Ascending aorta (tissue), 2 donors: ENCODE measurements around the gene FYN. TPM values are rescaled to one million over a fixed set of nuclear protein-coding genes. Genes with fewer than 3 reads are reported as not detected.
A peak's percentile ranks its signal among the peaks of the same experiment; 100 is the strongest.

Source experiments
- DNase-seq, 2 donors: peaks; one replicate each; pipeline ENCODE4 v3.0.0-alpha.2; 2019; ENCODE audit warnings: low spot score in 2 of 2
- H3K27ac ChIP-seq, 2 donors: fragments of 200-600 bp; sonication (generic); one replicate each; pipeline ENCODE4 v1.5.1; 2016 to 2017; ENCODE audit warnings: mild to moderate bottlenecking in 1 of 2
- H3K27me3 ChIP-seq: fragments of 200-600 bp; sonication (generic); one replicate; pipeline ENCODE4 v1.5.1; 2017
- H3K36me3 ChIP-seq, 2 donors: fragments of 200-600 bp; sonication (generic); one replicate each; pipeline ENCODE4 v1.5.1; 2016
- H3K4me1 ChIP-seq, 2 donors: fragments of 200-600 bp; sonication (generic); one replicate each; pipeline ENCODE4 v1.5.1; 2016 to 2017; ENCODE audit warnings: mild to moderate bottlenecking in 1 of 2
- H3K4me3 ChIP-seq, 2 donors: fragments of 200-600 bp; sonication (generic); one replicate each; pipeline ENCODE4 v1.5.1; 2016 to 2017; ENCODE audit warnings: mild to moderate bottlenecking in 1 of 2
- H3K9me3 ChIP-seq, 2 donors: fragments of 200-600 bp; sonication (generic); one replicate each; pipeline ENCODE4 v1.5.1; 2016
- intact Hi-C: fragments of 100-400 bp; cut with DNase I; formaldehyde crosslinking; loops from one replicate; pipeline ENCODE4 v1.15.1; 2023
- total RNA-seq: library from RNA; depleted of rRNA; stranded (reverse); fragments of >200 nt; gene quantifications from one replicate; pipeline ENCODE4 v1.1.0, GENCODE V29; 2016
- TF ChIP-seq, protein P1 (sequence below), 3 experiments: fragments of 200-600 bp in 2 of 3; fragments of 450-650 bp in 1 of 3; sonication (generic) in 2 of 3; IDR thresholded peaks; one replicate each; pipeline ENCODE4 v1.5.1; 2016 to 2019; ENCODE audit warnings: antibody characterized with exemption in 3 of 3, mild to moderate bottlenecking in 1 of 3, moderate library complexity in 1 of 3

The FYN gene
- total RNA-seq, 1 donor from 2014 or later, result 141 TPM

DNA sequence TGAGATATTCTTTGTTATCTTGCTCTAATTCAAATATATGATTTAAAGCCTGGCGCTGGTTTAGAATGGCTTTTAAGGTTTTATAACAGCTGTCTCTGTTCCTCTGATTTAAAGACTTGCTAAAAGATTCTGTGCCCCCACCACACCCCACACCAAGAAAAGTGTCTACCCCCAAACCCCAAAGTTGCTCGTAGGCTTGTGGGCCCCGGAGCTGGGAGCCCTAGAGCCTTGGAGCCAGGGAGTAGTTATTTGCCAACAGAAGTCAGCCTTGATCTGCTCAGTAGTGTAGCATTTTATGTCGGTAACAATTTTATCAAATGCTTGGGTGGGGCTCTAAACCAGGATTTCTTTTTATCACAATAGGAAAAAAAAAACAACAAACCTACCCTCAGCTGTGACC lies 162.3 kb downstream of the FYN start:
- H3K4me3 ChIP-seq, result no peak overlapping the region
- H3K4me1 ChIP-seq, result peaks cover 0 to 6% of the 10 kb centered on the region in 2 donors
- H3K36me3 ChIP-seq, result no peaks in the 10 kb centered on the region
- TF ChIP-seq, protein P1, sequence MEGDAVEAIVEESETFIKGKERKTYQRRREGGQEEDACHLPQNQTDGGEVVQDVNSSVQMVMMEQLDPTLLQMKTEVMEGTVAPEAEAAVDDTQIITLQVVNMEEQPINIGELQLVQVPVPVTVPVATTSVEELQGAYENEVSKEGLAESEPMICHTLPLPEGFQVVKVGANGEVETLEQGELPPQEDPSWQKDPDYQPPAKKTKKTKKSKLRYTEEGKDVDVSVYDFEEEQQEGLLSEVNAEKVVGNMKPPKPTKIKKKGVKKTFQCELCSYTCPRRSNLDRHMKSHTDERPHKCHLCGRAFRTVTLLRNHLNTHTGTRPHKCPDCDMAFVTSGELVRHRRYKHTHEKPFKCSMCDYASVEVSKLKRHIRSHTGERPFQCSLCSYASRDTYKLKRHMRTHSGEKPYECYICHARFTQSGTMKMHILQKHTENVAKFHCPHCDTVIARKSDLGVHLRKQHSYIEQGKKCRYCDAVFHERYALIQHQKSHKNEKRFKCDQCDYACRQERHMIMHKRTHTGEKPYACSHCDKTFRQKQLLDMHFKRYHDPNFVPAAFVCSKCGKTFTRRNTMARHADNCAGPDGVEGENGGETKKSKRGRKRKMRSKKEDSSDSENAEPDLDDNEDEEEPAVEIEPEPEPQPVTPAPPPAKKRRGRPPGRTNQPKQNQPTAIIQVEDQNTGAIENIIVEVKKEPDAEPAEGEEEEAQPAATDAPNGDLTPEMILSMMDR (IDR thresholded peaks at IDR 0.05), result no peak
- no peaks in the 10 kb centered on the region for H3K27me3 ChIP-seq
- H3K27ac ChIP-seq, result peak overlapping the region in 1 of 2 donors; percentile 41
- intact Hi-C loops, result loop anchor here (1.0 to 10.0 kb wide), 4 partner anchors 162 to 454 kb away; partner anchors contain the start of gene FYN
- peak in 1 of 2 donors; percentile 30 for DNase-seq
- H3K9me3 ChIP-seq, result no peaks in the 10 kb centered on the region

DNA sequence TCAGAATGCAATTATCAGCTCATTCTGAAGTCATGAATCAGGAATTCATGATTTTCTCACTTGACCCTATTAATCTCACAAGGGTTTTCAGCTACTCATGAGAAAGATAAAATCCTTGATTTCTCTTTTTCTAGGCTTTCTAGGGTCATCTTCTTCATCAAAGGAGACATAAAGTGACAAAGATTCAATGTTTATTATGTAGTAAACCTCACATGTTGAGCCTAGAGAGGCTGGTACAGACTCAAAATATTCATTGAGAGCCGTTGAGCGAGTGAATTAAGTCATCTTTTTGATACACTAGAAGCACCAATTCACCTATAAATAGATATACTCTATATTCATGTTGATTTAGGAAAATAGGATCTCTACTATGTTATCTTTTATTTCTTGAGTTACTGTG lies 162.8 kb downstream of the FYN start:
- TF ChIP-seq, protein P1 (IDR thresholded peaks at IDR 0.05), result no peak
- H3K27me3 ChIP-seq, result no peaks in the 10 kb centered on the region
- peak overlapping the region in 1 of 2 donors; percentile 46 for H3K4me3 ChIP-seq
- H3K4me1 ChIP-seq, result peaks cover 0 to 6% of the 10 kb centered on the region in 2 donors
- peak overlapping the region in 1 of 2 donors; percentile 41 for H3K27ac ChIP-seq
- no peak for DNase-seq
- intact Hi-C loops, result loop anchor here (1.0 to 10.0 kb wide), 4 partner anchors 163 to 454 kb away; partner anchors contain the start of gene FYN
- H3K9me3 ChIP-seq, result no peaks in the 10 kb centered on the region
- no peaks in the 10 kb centered on the region for H3K36me3 ChIP-seq

DNA sequence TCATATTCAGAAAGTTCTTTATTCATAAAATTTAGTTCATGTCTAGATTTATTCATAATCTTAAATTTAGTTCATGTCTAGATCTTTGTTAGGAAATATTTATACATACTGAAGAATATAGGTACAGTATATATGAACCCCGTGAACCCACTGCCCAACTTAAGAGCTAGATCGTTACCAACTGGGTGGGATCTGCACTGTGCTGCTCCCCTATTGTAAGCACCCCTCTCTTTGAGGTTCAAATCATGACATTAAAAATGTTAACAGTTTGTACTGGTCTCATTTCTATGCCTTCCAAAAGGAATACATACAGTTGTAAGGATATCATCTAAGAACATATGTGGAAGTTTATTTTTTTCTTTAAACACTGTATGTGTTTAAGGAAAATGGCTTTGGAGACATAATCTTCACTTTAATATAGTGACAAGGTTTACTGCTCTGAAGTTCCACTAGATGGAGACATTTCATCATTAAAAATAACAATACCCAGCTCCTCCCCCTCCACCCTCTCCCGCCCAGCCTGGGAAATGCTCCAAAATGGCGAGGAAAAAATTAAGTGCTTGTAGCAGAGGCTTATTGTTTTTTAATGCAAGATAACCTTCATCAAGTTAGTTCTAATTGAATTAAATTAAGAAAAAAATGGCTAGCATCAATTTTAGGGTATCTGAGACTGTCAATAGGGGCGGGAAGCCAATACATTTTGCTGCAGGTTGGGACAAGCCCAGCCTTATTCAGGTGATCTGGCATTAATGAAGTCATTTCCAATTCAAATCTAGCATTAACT lies 163.4 kb downstream of the FYN start:
- no peaks in the 10 kb centered on the region for H3K27me3 ChIP-seq
- intact Hi-C loops, result loop anchor here (1.0 to 10.0 kb wide), 4 partner anchors 163 to 455 kb away; partner anchors contain the start of gene FYN
- no peaks in the 10 kb centered on the region for H3K9me3 ChIP-seq
- no peak overlapping the region for H3K27ac ChIP-seq
- TF ChIP-seq, protein P1 (IDR thresholded peaks at IDR 0.05), result peak; percentile 58 to 79 (median 77)
- peak overlapping the region in 1 of 2 donors; percentile 46 for H3K4me3 ChIP-seq
- DNase-seq, result peak in 1 of 2 donors; percentile 78
- no peaks in the 10 kb centered on the region for H3K36me3 ChIP-seq
- H3K4me1 ChIP-seq, result peaks cover 0 to 6% of the 10 kb centered on the region in 2 donors

DNA sequence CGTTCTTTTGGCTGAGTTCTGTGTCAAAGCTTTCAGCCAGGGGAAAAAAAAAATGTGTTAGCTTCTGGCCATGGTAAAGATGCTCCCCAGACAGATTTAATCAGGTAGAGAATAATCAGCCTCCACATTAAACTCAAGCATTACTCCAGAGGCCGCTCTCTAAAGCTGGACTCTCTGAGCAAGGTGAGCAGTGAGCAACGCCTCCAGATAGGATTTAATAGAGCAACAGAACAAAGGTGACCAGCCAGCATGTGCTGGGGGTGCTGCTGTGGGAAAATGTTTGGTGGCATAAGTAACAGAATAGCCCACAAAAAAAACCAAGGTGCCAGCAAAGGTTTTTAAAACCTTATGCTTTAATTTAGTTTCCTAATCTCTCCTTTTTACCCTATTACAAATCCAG lies 164.1 kb downstream of the FYN start:
- intact Hi-C loops, result no loop called here
- peaks cover 0 to 6% of the 10 kb centered on the region in 2 donors for H3K4me1 ChIP-seq
- H3K36me3 ChIP-seq, result no peaks in the 10 kb centered on the region
- no peaks in the 10 kb centered on the region for H3K9me3 ChIP-seq
- peak in 1 of 2 donors; percentile 24 for DNase-seq
- H3K4me3 ChIP-seq, result no peak overlapping the region
- H3K27ac ChIP-seq, result no peak overlapping the region
- H3K27me3 ChIP-seq, result no peaks in the 10 kb centered on the region
- TF ChIP-seq, protein P1 (IDR thresholded peaks at IDR 0.05), result no peak

DNA sequence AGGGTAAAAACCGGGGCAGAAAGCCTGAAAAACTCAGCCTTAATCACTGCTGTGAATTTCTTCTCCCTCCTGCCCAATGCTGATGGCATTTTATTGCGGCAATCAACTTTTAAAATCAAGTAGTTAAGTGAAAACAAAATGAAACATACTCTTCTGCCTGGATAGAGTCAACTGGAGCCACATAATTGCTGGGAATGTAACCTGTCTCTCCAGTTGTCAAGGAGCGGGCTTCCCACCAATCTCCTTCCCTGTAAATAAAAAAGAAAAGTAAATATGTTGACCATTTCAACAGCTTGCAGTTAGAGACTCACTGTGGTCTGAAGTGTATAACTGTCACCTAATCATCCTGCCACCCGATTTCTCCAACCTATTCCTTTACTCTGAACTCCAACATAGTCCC lies 165.5 kb downstream of the FYN start:
- TF ChIP-seq, protein P1 (IDR thresholded peaks at IDR 0.05), result no peak
- no peak overlapping the region for H3K27ac ChIP-seq

More for the DNA sequence above, 165.5 kb downstream of the FYN start:
- DNase-seq, result no peak
- no peaks in the 10 kb centered on the region for H3K9me3 ChIP-seq
- H3K36me3 ChIP-seq, result peaks cover 0 to 11% of the 10 kb centered on the region in 2 donors
- peaks cover 0 to 6% of the 10 kb centered on the region in 2 donors for H3K4me1 ChIP-seq
- no peak overlapping the region for H3K4me3 ChIP-seq
- intact Hi-C loops, result no loop called here
- H3K27me3 ChIP-seq, result no peaks in the 10 kb centered on the region
